Liver (tissue), 3 donors: ENCODE results near the gene NLRP5.

Source experiments
- ATF3 ChIP-seq: IDR thresholded peaks from 2 replicates; pipeline ENCODE4 v1.6.1; 2016; ENCODE audit warnings: antibody characterized with exemption
- CTCF ChIP-seq: fragments of 150-350 bp; IDR thresholded peaks from 2 replicates; pipeline ENCODE4 v1.5.1; 2017; ENCODE audit warnings: improper control_type of control experiment, low read depth, low read length; ENCODE audit not compliant: missing input control
- FOXA1 ChIP-seq: IDR thresholded peaks from 2 replicates; pipeline ENCODE4 v1.6.1; 2016; ENCODE audit warnings: antibody characterized with exemption
- HNF4G ChIP-seq: IDR thresholded peaks from 2 replicates; pipeline ENCODE4 v1.6.1; 2016; ENCODE audit warnings: antibody characterized with exemption
- JUND ChIP-seq, 2 donors: IDR thresholded peaks; 2 replicates each; pipeline ENCODE4 v1.6.1; 2016; ENCODE audit warnings: antibody characterized with exemption in 2 of 2
- RAD21 ChIP-seq, 2 donors: IDR thresholded peaks; 2 replicates each; pipeline ENCODE4 v1.6.1; 2016; ENCODE audit warnings: antibody characterized with exemption in 2 of 2, mild to moderate bottlenecking in 2 of 2
- RXRA ChIP-seq, 2 donors: IDR thresholded peaks; 2 replicates each; pipeline ENCODE4 v1.6.1; 2017 to 2018; ENCODE audit warnings: antibody characterized with exemption in 2 of 2, mild to moderate bottlenecking in 1 of 2
- TAF1 ChIP-seq: conservative IDR thresholded peaks from 2 replicates; pipeline ENCODE4 v1.6.1; 2016; ENCODE audit warnings: antibody characterized with exemption, mild to moderate bottlenecking
- YY1 ChIP-seq: IDR thresholded peaks from 2 replicates; pipeline ENCODE4 v1.6.1; 2016; ENCODE audit warnings: antibody characterized with exemption, mild to moderate bottlenecking
- TF ChIP-seq, protein P1 (sequence below): IDR thresholded peaks from 2 replicates; pipeline ENCODE4 v1.6.1; 2016; ENCODE audit warnings: antibody characterized with exemption
- TF ChIP-seq, protein P2 (sequence below): IDR thresholded peaks from 2 replicates; pipeline ENCODE4 v1.6.1; 2016; ENCODE audit warnings: antibody characterized with exemption, mild to moderate bottlenecking
- donor health status: healthy.
- donor health status: healthy.

DNA sequence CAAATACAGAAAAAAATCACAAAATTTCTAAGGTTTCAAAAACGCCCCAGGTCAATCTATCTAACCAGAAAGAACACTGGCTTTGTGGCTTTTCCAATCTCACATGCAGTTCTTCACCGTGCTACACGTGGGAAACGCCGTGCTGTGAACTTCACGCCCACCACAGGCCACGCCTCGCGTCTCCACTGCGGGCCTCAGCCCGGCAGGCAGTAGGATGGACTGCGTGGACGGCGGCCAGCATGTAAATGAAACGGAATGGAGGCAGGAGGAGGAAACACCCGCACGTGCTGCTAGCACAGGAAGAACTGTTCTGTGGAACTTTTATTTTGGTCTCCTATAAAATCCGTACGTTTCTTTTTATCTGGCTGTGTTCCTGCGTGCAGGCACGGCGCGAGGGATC is 110.7 kb downstream of the NLRP5 start:
- TF ChIP-seq CTCF = no peak
- TF ChIP-seq, protein P1, sequence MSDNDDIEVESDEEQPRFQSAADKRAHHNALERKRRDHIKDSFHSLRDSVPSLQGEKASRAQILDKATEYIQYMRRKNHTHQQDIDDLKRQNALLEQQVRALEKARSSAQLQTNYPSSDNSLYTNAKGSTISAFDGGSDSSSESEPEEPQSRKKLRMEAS = no peak
- no peak for TF ChIP-seq YY1
- TF ChIP-seq FOXA1 = no peak
- no peak for TF ChIP-seq HNF4G
- TF ChIP-seq, protein P2, sequence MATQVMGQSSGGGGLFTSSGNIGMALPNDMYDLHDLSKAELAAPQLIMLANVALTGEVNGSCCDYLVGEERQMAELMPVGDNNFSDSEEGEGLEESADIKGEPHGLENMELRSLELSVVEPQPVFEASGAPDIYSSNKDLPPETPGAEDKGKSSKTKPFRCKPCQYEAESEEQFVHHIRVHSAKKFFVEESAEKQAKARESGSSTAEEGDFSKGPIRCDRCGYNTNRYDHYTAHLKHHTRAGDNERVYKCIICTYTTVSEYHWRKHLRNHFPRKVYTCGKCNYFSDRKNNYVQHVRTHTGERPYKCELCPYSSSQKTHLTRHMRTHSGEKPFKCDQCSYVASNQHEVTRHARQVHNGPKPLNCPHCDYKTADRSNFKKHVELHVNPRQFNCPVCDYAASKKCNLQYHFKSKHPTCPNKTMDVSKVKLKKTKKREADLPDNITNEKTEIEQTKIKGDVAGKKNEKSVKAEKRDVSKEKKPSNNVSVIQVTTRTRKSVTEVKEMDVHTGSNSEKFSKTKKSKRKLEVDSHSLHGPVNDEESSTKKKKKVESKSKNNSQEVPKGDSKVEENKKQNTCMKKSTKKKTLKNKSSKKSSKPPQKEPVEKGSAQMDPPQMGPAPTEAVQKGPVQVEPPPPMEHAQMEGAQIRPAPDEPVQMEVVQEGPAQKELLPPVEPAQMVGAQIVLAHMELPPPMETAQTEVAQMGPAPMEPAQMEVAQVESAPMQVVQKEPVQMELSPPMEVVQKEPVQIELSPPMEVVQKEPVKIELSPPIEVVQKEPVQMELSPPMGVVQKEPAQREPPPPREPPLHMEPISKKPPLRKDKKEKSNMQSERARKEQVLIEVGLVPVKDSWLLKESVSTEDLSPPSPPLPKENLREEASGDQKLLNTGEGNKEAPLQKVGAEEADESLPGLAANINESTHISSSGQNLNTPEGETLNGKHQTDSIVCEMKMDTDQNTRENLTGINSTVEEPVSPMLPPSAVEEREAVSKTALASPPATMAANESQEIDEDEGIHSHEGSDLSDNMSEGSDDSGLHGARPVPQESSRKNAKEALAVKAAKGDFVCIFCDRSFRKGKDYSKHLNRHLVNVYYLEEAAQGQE = no peak
- no peak for TF ChIP-seq RXRA (IDR thresholded peaks at IDR 0.05)
- TF ChIP-seq RAD21 (IDR thresholded peaks at IDR 0.05) = no peak
- TF ChIP-seq TAF1 = no peak
- no peak for TF ChIP-seq ATF3
- no peak for TF ChIP-seq JUND (IDR thresholded peaks at IDR 0.05)
